PC-3 (cell line): ENCODE results near the gene RNH1.

Source experiments
- EZH2phosphoT487 ChIP-seq: fragments of 300-600 bp; sonication (generic); IDR thresholded peaks from 2 replicates; pipeline ENCODE4 v1.6.1; 2018; ENCODE audit warnings: mild to moderate bottlenecking, antibody characterized with exemption, low read length, borderline replicate concordance
- TF ChIP-seq, protein P1 (sequence below): fragments of 300-600 bp; sonication (generic); conservative IDR thresholded peaks from 2 replicates; pipeline ENCODE4 v1.5.1; 2017; ENCODE audit warnings: antibody characterized with exemption, low read depth, mild to moderate bottlenecking, low read length

GRCh38 chr11:554428-555226 lies 47.6 kb upstream of the RNH1 start:
- TF ChIP-seq EZH2phosphoT487, result no peak
- TF ChIP-seq, protein P1, sequence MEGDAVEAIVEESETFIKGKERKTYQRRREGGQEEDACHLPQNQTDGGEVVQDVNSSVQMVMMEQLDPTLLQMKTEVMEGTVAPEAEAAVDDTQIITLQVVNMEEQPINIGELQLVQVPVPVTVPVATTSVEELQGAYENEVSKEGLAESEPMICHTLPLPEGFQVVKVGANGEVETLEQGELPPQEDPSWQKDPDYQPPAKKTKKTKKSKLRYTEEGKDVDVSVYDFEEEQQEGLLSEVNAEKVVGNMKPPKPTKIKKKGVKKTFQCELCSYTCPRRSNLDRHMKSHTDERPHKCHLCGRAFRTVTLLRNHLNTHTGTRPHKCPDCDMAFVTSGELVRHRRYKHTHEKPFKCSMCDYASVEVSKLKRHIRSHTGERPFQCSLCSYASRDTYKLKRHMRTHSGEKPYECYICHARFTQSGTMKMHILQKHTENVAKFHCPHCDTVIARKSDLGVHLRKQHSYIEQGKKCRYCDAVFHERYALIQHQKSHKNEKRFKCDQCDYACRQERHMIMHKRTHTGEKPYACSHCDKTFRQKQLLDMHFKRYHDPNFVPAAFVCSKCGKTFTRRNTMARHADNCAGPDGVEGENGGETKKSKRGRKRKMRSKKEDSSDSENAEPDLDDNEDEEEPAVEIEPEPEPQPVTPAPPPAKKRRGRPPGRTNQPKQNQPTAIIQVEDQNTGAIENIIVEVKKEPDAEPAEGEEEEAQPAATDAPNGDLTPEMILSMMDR, result peak; percentile 45
